Vagina (tissue), 2 donors: ENCODE measurements around the gene ADORA2A. TPM values are rescaled to one million over a fixed set of nuclear protein-coding genes. Genes with fewer than 3 reads are reported as not detected.

Experiments
- DNase-seq, 2 donors: peaks; one replicate each; pipeline ENCODE4 v3.0.0-alpha.2; 2017; ENCODE audit errors: extremely low spot score in 2 of 2
- H3K27ac ChIP-seq: fragments of 200-600 bp; sonication (generic); one replicate; pipeline ENCODE4 v1.5.1; 2019
- H3K27me3 ChIP-seq: fragments of 200-600 bp; sonication (generic); one replicate; pipeline ENCODE4 v1.5.1; 2019
- H3K36me3 ChIP-seq, 2 donors: fragments of 200-600 bp; sonication (generic); one replicate each; pipeline ENCODE4 v1.5.1; 2017 to 2019
- H3K4me1 ChIP-seq: fragments of 200-600 bp; sonication (generic); one replicate; pipeline ENCODE4 v1.5.1; 2019
- H3K4me3 ChIP-seq, 2 donors: fragments of 200-600 bp; sonication (generic); 1 replicate in 1 of 2; 2 replicates in 1 of 2; pipeline ENCODE4 v1.5.1; 2016 to 2019
- H3K9me3 ChIP-seq: fragments of 200-600 bp; sonication (generic); one replicate; pipeline ENCODE4 v1.5.1; 2019
- POLR2A ChIP-seq, 2 donors: fragments of 450-650 bp; IDR thresholded peaks; one replicate each; pipeline ENCODE4 v1.6.1; 2017; ENCODE audit warnings: antibody characterized with exemption in 2 of 2, mild to moderate bottlenecking in 2 of 2, moderate library complexity in 2 of 2
- POLR2AphosphoS5 ChIP-seq, 2 donors: sonication (generic); formaldehyde crosslinking; IDR thresholded peaks; one replicate each; pipeline ENCODE4 v1.9.0; 2017; ENCODE audit warnings: antibody characterized with exemption in 2 of 2, mild to moderate bottlenecking in 2 of 2, low read depth in 1 of 2; ENCODE audit not compliant: insufficient read depth in 1 of 2
- intact Hi-C: fragments of 100-400 bp; cut with DNase I; formaldehyde crosslinking; loops from one replicate; pipeline ENCODE4 v1.15.1; 2023
- total RNA-seq: library from RNA; depleted of rRNA; stranded (reverse); fragments of >200 nt; gene quantifications from one replicate; pipeline ENCODE4 v1.2.3, GENCODE V29; 2016
- TF ChIP-seq, protein P1 (sequence below), 3 experiments: fragments of 450-650 bp in 2 of 3; fragments of 200-600 bp in 1 of 3; sonication (generic) in 1 of 3; IDR thresholded peaks; one replicate each; pipeline ENCODE4 v1.5.1; 2017 to 2019; ENCODE audit warnings: antibody characterized with exemption in 3 of 3, mild to moderate bottlenecking in 2 of 3, moderate library complexity in 2 of 3

The ADORA2A gene
- total RNA-seq, 1 donor from 2014 or later, result 5.2 TPM

- H3K27ac ChIP-seq, result no peak overlapping the region
- H3K4me1 ChIP-seq, result peaks cover 43% of the 10 kb centered on the region
These were observed 8.5 kb downstream of the ADORA2A start for GRCh38 chr22:24435861-24436371.

GRCh38 chr22:24436553-24436952, 9.2 kb downstream of the ADORA2A start:
- intact Hi-C loops, result no loop called here
- Histone ChIP-seq H3K4me3 (no peak overlapping the region), H3K9me3 (no peaks in the 10 kb centered on the region), H3K4me1 (peaks cover 41% of the 10 kb centered on the region), H3K36me3 (no peaks in the 10 kb centered on the region), H3K27me3 (no peaks in the 10 kb centered on the region), H3K27ac (no peak overlapping the region)
- DNase-seq, result no peak
- TF ChIP-seq, protein P1, sequence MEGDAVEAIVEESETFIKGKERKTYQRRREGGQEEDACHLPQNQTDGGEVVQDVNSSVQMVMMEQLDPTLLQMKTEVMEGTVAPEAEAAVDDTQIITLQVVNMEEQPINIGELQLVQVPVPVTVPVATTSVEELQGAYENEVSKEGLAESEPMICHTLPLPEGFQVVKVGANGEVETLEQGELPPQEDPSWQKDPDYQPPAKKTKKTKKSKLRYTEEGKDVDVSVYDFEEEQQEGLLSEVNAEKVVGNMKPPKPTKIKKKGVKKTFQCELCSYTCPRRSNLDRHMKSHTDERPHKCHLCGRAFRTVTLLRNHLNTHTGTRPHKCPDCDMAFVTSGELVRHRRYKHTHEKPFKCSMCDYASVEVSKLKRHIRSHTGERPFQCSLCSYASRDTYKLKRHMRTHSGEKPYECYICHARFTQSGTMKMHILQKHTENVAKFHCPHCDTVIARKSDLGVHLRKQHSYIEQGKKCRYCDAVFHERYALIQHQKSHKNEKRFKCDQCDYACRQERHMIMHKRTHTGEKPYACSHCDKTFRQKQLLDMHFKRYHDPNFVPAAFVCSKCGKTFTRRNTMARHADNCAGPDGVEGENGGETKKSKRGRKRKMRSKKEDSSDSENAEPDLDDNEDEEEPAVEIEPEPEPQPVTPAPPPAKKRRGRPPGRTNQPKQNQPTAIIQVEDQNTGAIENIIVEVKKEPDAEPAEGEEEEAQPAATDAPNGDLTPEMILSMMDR (IDR thresholded peaks at IDR 0.05), result no peak
- TF ChIP-seq POLR2A (IDR thresholded peaks at IDR 0.05) (no peak), POLR2AphosphoS5 (IDR thresholded peaks at IDR 0.05; ENCODE audit: insufficient read depth in 1 of 2, low read depth in 1 of 2) (no peak)

More at GRCh38 chr22:24435861-24436371, 8.5 kb downstream of the ADORA2A start:
- no peak for TF ChIP-seq POLR2A (IDR thresholded peaks at IDR 0.05)
- TF ChIP-seq POLR2AphosphoS5 (IDR thresholded peaks at IDR 0.05; ENCODE audit: insufficient read depth in 1 of 2, low read depth in 1 of 2), result no peak
- TF ChIP-seq, protein P1 (IDR thresholded peaks at IDR 0.05), result no peak
- H3K9me3 ChIP-seq, result no peaks in the 10 kb centered on the region
- no peak overlapping the region for H3K4me3 ChIP-seq
- no peaks in the 10 kb centered on the region for H3K27me3 ChIP-seq
- H3K36me3 ChIP-seq, result no peaks in the 10 kb centered on the region
- DNase-seq, result no peak
- intact Hi-C loops, result no loop called here

DNA sequence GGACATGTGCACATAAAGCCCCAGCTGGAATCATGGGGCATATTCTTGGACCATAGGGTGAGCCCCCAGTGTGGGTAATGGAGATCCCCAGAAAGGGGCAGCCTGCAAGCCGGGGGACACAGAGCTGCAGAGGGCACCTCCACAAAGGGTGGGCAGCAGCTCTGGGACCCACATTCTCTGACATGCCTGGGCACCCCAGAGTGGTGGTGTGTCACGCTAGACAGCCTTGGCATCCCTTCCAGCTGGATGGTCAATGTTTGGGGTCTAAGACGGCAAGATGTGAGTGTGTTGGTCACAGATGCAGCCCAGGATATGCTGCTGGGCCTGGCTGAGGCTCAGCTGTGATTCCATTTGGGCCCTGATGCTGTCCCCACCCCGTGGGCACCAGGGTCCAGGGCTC, 9.7 kb downstream of the ADORA2A start:
- intact Hi-C loops, result no loop called here
- TF ChIP-seq, protein P1 (IDR thresholded peaks at IDR 0.05), result no peak
- TF ChIP-seq POLR2A (IDR thresholded peaks at IDR 0.05) (no peak), POLR2AphosphoS5 (IDR thresholded peaks at IDR 0.05; ENCODE audit: insufficient read depth in 1 of 2, low read depth in 1 of 2) (no peak)
- H3K36me3 ChIP-seq, result no peaks in the 10 kb centered on the region
- H3K4me1 ChIP-seq, result peaks cover 36% of the 10 kb centered on the region
- no peak overlapping the region for H3K27ac ChIP-seq
- no peak for DNase-seq
- no peaks in the 10 kb centered on the region for H3K27me3 ChIP-seq
- H3K9me3 ChIP-seq, result no peaks in the 10 kb centered on the region
- H3K4me3 ChIP-seq, result no peak overlapping the region

DNA sequence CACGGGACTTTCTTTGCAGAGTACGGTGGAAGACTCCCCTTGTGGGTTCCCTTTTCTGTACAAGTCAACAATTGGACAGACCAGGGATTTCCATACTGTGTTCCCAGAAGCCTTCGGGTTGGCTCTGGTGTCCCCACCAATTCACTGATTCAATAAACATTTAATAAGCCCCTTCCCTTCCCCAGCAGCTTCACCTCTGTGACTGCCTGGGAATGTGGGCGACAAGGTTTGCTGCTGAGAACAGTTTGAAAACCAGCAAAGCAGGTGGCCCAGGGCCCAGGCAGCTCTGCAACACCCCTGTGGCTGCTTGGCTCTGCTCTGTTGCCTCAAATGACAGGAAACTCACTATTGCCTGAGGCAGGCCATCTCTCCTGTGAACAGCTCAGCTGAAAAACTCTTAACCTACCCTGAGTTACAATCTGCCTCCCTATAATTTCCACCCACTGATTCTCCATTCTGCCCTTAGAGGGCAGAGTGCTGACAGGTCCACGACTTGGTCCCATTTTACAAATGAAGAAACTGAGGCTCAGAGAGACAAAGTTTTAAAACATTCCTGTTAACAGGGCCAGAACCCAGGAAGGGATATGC, 10.4 kb downstream of the ADORA2A start:
- Histone ChIP-seq H3K36me3 (no peaks in the 10 kb centered on the region), H3K27me3 (no peaks in the 10 kb centered on the region), H3K27ac (no peak overlapping the region), H3K4me1 (peaks cover 28% of the 10 kb centered on the region), H3K4me3 (no peak overlapping the region), H3K9me3 (no peaks in the 10 kb centered on the region)
- no peak for TF ChIP-seq POLR2AphosphoS5 (IDR thresholded peaks at IDR 0.05; ENCODE audit: insufficient read depth in 1 of 2, low read depth in 1 of 2)
- no peak for DNase-seq
- intact Hi-C loops, result no loop called here

DNA sequence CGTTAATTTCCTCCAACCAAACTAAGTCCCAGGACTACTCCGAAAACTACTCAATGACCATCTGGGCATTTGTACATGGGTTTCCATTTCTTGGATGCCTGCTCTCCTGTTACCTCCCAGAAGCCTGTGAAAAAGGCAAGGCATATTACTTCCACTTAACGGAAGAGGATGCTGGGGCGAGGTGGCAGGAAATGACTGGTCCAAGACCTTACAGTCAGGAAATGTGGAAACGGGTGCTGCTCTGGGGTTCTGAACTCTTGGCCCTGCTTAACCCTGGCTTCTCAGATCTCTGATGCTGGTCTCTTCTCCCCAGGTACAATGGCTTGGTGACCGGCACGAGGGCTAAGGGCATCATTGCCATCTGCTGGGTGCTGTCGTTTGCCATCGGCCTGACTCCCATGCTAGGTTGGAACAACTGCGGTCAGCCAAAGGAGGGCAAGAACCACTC, 12.9 kb downstream of the ADORA2A start:
- no peaks in the 10 kb centered on the region for H3K9me3 ChIP-seq
- H3K4me1 ChIP-seq, result peaks cover 4% of the 10 kb centered on the region
- no peak overlapping the region for H3K27ac ChIP-seq
- H3K4me3 ChIP-seq, result no peak overlapping the region
- TF ChIP-seq, protein P1 (IDR thresholded peaks at IDR 0.05), result no peak
- TF ChIP-seq POLR2AphosphoS5 (IDR thresholded peaks at IDR 0.05; ENCODE audit: insufficient read depth in 1 of 2, low read depth in 1 of 2) (no peak), POLR2A (IDR thresholded peaks at IDR 0.05) (no peak)
- H3K27me3 ChIP-seq, result no peaks in the 10 kb centered on the region
- no peak for DNase-seq
- H3K36me3 ChIP-seq, result no peaks in the 10 kb centered on the region
- intact Hi-C loops, result no loop called here
